Erythroblast (primary cell): ENCODE data around the gene DOC2B.

Source experiments
- GATA1 ChIP-seq: IDR thresholded peaks from 2 replicates; pipeline ENCODE4 v1.6.1; 2011; ENCODE audit warnings: low read depth, mild to moderate bottlenecking, control low read depth, low read length, moderate library complexity
- POLR2A ChIP-seq: IDR thresholded peaks from 2 replicates; pipeline ENCODE4 v1.6.1; 2011; ENCODE audit warnings: mild to moderate bottlenecking, low read length

GRCh38 chr17:219696-220095, 38.2 kb upstream of the DOC2B start:
- no peak for TF ChIP-seq POLR2A
- no peak for TF ChIP-seq GATA1
